RWPE1 (cell line): ENCODE measurements around the gene FGR.
"Not testable (repeated sequence)": the region's sequence is repeated elsewhere in the genome, so short reads cannot be mapped to it uniquely, and the experiment has no call there.

ENCODE experiments used
- CTCF ChIA-PET: fragments of 350-600 bp; sonication (Branson Sonifier 250); formaldehyde crosslinking; extraction: SDS; loops from one replicate; lab custom pipeline; 2021; lab: Yijun Ruan, JAX
- POLR2A ChIA-PET: fragments of 400-600 bp; formaldehyde crosslinking; extraction: SDS; loops from one replicate; lab custom pipeline; 2020; ENCODE audit warnings: antibody characterized with exemption; ENCODE audit not compliant: low non-redundant PET; lab: Yijun Ruan, JAX
- DNase-seq: peaks from one replicate; pipeline ENCODE4 v3.0.0; 2012; ENCODE audit warnings: low spot score
- H3K27ac ChIP-seq: fragments of 450-650 bp; 2 replicates; pipeline ENCODE4 v1.5.1; 2017
- CTCF ChIP-seq: fragments of 450-650 bp; conservative IDR thresholded peaks from 2 replicates; pipeline ENCODE4 v1.5.1; 2017; ENCODE audit warnings: low read depth, mild to moderate bottlenecking

The FGR gene

GRCh38 chr1:27634985-27635367, at the start of gene FGR:
Gene FGR, minus strand, starts transcription at chr1:27635185. Its CDS starts 11,269 bp downstream, at chr1:27623916.
- CTCF ChIA-PET: no interaction called here
- POLR2A ChIA-PET: no interaction called here
- no peak for DNase-seq
- no peak within 1 kb of the TSS for H3K27ac ChIP-seq
- no peak for TF ChIP-seq CTCF

GRCh38 chr1:27684176-27684575, 49.2 kb upstream of the FGR start:
- CTCF ChIA-PET: no interaction called here

GRCh38 chr1:27682351-27682944, 47.5 kb upstream of the FGR start:
- POLR2A ChIA-PET: no interaction called here
- DNase-seq: no peak
- CTCF ChIA-PET: no interaction called here
- H3K27ac ChIP-seq: no peak overlapping the region
- no peak for TF ChIP-seq CTCF

More at GRCh38 chr1:27684176-27684575, 49.2 kb upstream of the FGR start:
- no peak for TF ChIP-seq CTCF
- DNase-seq: no peak
- no peak overlapping the region for H3K27ac ChIP-seq
- POLR2A ChIA-PET: no interaction called here

GRCh38 chr1:27681580-27681979, 46.6 kb upstream of the FGR start:
- DNase-seq, CTCF ChIA-PET, H3K27ac ChIP-seq, POLR2A ChIA-PET: not testable (repeated sequence)

GRCh38 chr1:27680225-27680791, 45.3 kb upstream of the FGR start:
- POLR2A ChIA-PET, DNase-seq, H3K27ac ChIP-seq: not testable (repeated sequence)
- CTCF ChIA-PET: interaction anchor here (0.9 kb wide), 1 partner anchor 11 kb away, joined by 3 read pairs; no protein-coding TSS in a partner anchor

GRCh38 chr1:27678747-27679146, 43.8 kb upstream of the FGR start:
- no peak for DNase-seq
- POLR2A ChIA-PET: no interaction called here
- no peak for TF ChIP-seq CTCF
- H3K27ac ChIP-seq: no peak overlapping the region
- CTCF ChIA-PET: interaction anchor here (0.6 kb wide), 1 partner anchor 523 kb away, joined by 3 read pairs; no protein-coding TSS in a partner anchor

GRCh38 chr1:27676410-27676809, 41.4 kb upstream of the FGR start:
- H3K27ac ChIP-seq: no peak overlapping the region
- no peak for DNase-seq
- CTCF ChIA-PET: interaction anchor here (1.5 kb wide), 1 partner anchor 13 kb away, joined by 5 read pairs; no protein-coding TSS in a partner anchor
- TF ChIP-seq CTCF: no peak
- POLR2A ChIA-PET: no interaction called here
